Transverse colon (tissue), 4 donors: ENCODE measurements around the gene LRRK2. TPM values are rescaled to one million over a fixed set of nuclear protein-coding genes. Genes with fewer than 3 reads are reported as not detected.

Experiments
- DNase-seq: peaks from one replicate; pipeline ENCODE4 v3.0.0-alpha.2; 2019
- H3K27ac ChIP-seq, 4 donors: fragments of 200-600 bp; sonication (generic); 2 replicates each; pipeline ENCODE4 v1.5.1; 2016 to 2018; ENCODE audit warnings: inconsistent platforms in 4 of 4
- H3K27me3 ChIP-seq: fragments of 200-600 bp; sonication (generic); 2 replicates; pipeline ENCODE4 v1.5.1; 2017; ENCODE audit warnings: inconsistent platforms
- H3K36me3 ChIP-seq, 4 donors: fragments of 200-600 bp; sonication (generic); 2 replicates each; pipeline ENCODE4 v1.5.1; 2017 to 2019; ENCODE audit warnings: inconsistent platforms in 4 of 4
- H3K4me1 ChIP-seq, 4 donors: fragments of 200-600 bp; sonication (generic); 2 replicates each; pipeline ENCODE4 v1.5.1; 2017 to 2020; ENCODE audit warnings: inconsistent platforms in 4 of 4
- H3K4me3 ChIP-seq, 4 donors: fragments of 200-600 bp; sonication (generic); 1 replicate in 1 of 4; 2 replicates in 3 of 4; pipeline versions ENCODE4 v1.5.1 to v1.6.1; 2017 to 2019; ENCODE audit warnings: inconsistent platforms in 4 of 4
- H3K9me3 ChIP-seq, 2 donors: fragments of 200-600 bp; sonication (generic); 2 replicates each; pipeline ENCODE4 v1.5.1; 2017 to 2019; ENCODE audit warnings: inconsistent platforms in 2 of 2
- EP300 ChIP-seq: sonication (generic); formaldehyde crosslinking; IDR thresholded peaks from one replicate; pipeline ENCODE4 v1.6.1; 2017; ENCODE audit warnings: antibody characterized with exemption, low read depth
- POLR2A ChIP-seq: fragments of 450-650 bp; IDR thresholded peaks from one replicate; pipeline ENCODE4 v1.6.1; 2016; ENCODE audit warnings: antibody characterized with exemption, mild to moderate bottlenecking, moderate library complexity
- POLR2AphosphoS5 ChIP-seq, 3 donors: sonication (generic); formaldehyde crosslinking; IDR thresholded peaks; one replicate each; pipeline ENCODE4 v1.6.1; 2016; ENCODE audit warnings: antibody characterized with exemption in 3 of 3
- whole genome bisulfite sequencing, 2 donors: methylation state at CpG; one replicate each; pipeline ENCODE4 v1.1.5; 2018; ENCODE audit warnings: low coverage in 1 of 2; 5-methylcytosine and 5-hydroxymethylcytosine counted together
- in situ Hi-C, 4 donors: fragments of 200-750 bp; cut with MboI; loops; one replicate each; pipeline versions ENCODE4 v1.15.0 to v1.15.1; 2017; ENCODE audit warnings: low sequenced_read_pairs in 3 of 4, low pct_ligation_motif_present in 1 of 4, low pct_unique_long_range_greater_than_20kb in 1 of 4
- intact Hi-C: fragments of 100-400 bp; cut with DNase I; formaldehyde crosslinking; loops from one replicate; pipeline ENCODE4 v1.15.1; 2023; ENCODE audit warnings: low total_unique reads
- total RNA-seq, 4 donors: library from RNA; depleted of rRNA; stranded (reverse); fragments of >200 nt; gene quantifications; one replicate each; pipeline ENCODE4 v1.1.0, GENCODE V29; 2016
- TF ChIP-seq, protein P1 (sequence below), 5 experiments: fragments of 200-600 bp in 3 of 5; fragments of 450-650 bp in 2 of 5; sonication (generic) in 3 of 5; IDR thresholded peaks; 1 replicate in 2 of 5; 2 replicates in 3 of 5; pipeline ENCODE4 v1.5.1; 2016 to 2017; ENCODE audit warnings: antibody characterized with exemption in 5 of 5, inconsistent platforms in 3 of 5, mild to moderate bottlenecking in 2 of 5, moderate library complexity in 1 of 5

The LRRK2 gene
- total RNA-seq, 4 donors from 2014 or later, result 1.9 to 30.8 (median 7.9) TPM

- DNase-seq, result no peak
- Histone ChIP-seq H3K4me1 (no peaks in the 10 kb centered on the region), H3K36me3 (no peaks in the 10 kb centered on the region), H3K27ac (no peak overlapping the region), H3K27me3 (peaks cover 12% of the 10 kb centered on the region), H3K4me3 (no peak overlapping the region), H3K9me3 (no peaks in the 10 kb centered on the region)
- intact Hi-C loops, result no loop called here
- in situ Hi-C loops, result no loop called here
- no peak for TF ChIP-seq POLR2A
- no peak for TF ChIP-seq POLR2AphosphoS5 (IDR thresholded peaks at IDR 0.05)
- TF ChIP-seq EP300, result no peak
- TF ChIP-seq, protein P1, sequence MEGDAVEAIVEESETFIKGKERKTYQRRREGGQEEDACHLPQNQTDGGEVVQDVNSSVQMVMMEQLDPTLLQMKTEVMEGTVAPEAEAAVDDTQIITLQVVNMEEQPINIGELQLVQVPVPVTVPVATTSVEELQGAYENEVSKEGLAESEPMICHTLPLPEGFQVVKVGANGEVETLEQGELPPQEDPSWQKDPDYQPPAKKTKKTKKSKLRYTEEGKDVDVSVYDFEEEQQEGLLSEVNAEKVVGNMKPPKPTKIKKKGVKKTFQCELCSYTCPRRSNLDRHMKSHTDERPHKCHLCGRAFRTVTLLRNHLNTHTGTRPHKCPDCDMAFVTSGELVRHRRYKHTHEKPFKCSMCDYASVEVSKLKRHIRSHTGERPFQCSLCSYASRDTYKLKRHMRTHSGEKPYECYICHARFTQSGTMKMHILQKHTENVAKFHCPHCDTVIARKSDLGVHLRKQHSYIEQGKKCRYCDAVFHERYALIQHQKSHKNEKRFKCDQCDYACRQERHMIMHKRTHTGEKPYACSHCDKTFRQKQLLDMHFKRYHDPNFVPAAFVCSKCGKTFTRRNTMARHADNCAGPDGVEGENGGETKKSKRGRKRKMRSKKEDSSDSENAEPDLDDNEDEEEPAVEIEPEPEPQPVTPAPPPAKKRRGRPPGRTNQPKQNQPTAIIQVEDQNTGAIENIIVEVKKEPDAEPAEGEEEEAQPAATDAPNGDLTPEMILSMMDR (IDR thresholded peaks at IDR 0.05), result no peak
- 52 to 82% methylated on average over 2 to 3 of the region's 3 CpGs for WGBS, 2 donors
Measured at GRCh38 chr12:40228727-40229126, 3.9 kb downstream of the LRRK2 start.

GRCh38 chr12:40229690-40230651 lies 5.2 kb downstream of the LRRK2 start:
- Histone ChIP-seq H3K27me3 (peaks cover under 1% of the 10 kb centered on the region), H3K27ac (no peak overlapping the region), H3K36me3 (no peaks in the 10 kb centered on the region), H3K4me3 (no peak overlapping the region), H3K9me3 (no peaks in the 10 kb centered on the region), H3K4me1 (no peaks in the 10 kb centered on the region)
- in situ Hi-C loops, result no loop called here
- WGBS, 2 donors, result 60 to 63% methylated on average over 10 of the region's 10 CpGs
- no peak for DNase-seq
- TF ChIP-seq EP300, result no peak
- TF ChIP-seq, protein P1 (IDR thresholded peaks at IDR 0.05), result no peak
- no peak for TF ChIP-seq POLR2AphosphoS5 (IDR thresholded peaks at IDR 0.05)
- TF ChIP-seq POLR2A, result no peak
- intact Hi-C loops, result no loop called here

- no peak overlapping the region for H3K27ac ChIP-seq
- intact Hi-C loops, result no loop called here
- in situ Hi-C loops, result no loop called here
- no peaks in the 10 kb centered on the region for H3K4me1 ChIP-seq
- no peaks in the 10 kb centered on the region for H3K9me3 ChIP-seq
- WGBS, 2 donors, result 63 to 86% methylated on average over 1 of the region's 1 CpG
- DNase-seq, result no peak
- no peaks in the 10 kb centered on the region for H3K27me3 ChIP-seq
- H3K36me3 ChIP-seq, result no peaks in the 10 kb centered on the region
- no peak overlapping the region for H3K4me3 ChIP-seq
- TF ChIP-seq, protein P1 (IDR thresholded peaks at IDR 0.05), result no peak
- TF ChIP-seq POLR2AphosphoS5 (IDR thresholded peaks at IDR 0.05) (no peak), EP300 (no peak), POLR2A (no peak)
Measured at GRCh38 chr12:40232602-40233001, 7.8 kb downstream of the LRRK2 start.

- no peak for TF ChIP-seq EP300
- no peak for TF ChIP-seq POLR2AphosphoS5 (IDR thresholded peaks at IDR 0.05)
- no peak for TF ChIP-seq POLR2A
- TF ChIP-seq, protein P1 (IDR thresholded peaks at IDR 0.05), result no peak
- H3K4me1 ChIP-seq, result no peaks in the 10 kb centered on the region
- H3K9me3 ChIP-seq, result no peaks in the 10 kb centered on the region
- no peak overlapping the region for H3K27ac ChIP-seq
- no peak overlapping the region for H3K4me3 ChIP-seq
- in situ Hi-C loops (no loop called here), intact Hi-C loops (no loop called here)
- H3K36me3 ChIP-seq, result no peaks in the 10 kb centered on the region
- 80 to 81% methylated on average over 1 to 3 of the region's 3 CpGs for WGBS, 2 donors
- DNase-seq, result no peak
- no peaks in the 10 kb centered on the region for H3K27me3 ChIP-seq
Measured at GRCh38 chr12:40233741-40234367, 9.1 kb downstream of the LRRK2 start.
